Activated CD4-positive, alpha-beta T cell treated with anti-CD3 and anti-CD28 coated beads for 1 hour (primary cell): ENCODE results near the gene PTP4A2.

Experiments
- DNase-seq: peaks from one replicate; pipeline ENCODE4 v3.0.0-alpha.2; 2020

PTP4A2 gene

DNA sequence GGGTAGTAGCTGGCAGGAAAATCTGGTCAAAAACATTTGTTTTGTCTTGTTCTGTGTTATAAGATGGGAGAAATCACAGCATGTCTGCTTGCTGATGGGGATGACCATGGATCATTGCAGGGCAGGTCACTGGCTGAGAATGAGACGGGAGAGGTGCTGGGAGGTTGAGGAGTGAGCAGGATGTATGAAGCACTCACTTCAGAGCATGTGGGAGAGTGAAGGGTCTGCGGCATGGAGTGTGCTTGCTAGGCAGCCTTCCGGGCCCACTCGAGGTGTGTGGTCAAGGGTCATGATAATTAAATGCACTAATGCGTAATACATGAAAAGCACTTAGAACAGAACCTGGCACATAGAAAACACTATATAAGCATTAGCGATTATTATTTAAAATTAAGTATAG lies 80.3 kb downstream of the PTP4A2 start:
- DNase-seq, result no peak
